Measurements from ENCODE around the gene PTTG1. TPM values are rescaled to one million over a fixed set of nuclear protein-coding genes. Genes with fewer than 3 reads are reported as not detected.

Gene PTTG1
- total and polyA plus RNA-seq, 9 of the 15 experiments (the other 6 are each of a cell fraction or from before 2014, with no cell fraction given): 193 to 1,088 (median 349) TPM

DNA sequence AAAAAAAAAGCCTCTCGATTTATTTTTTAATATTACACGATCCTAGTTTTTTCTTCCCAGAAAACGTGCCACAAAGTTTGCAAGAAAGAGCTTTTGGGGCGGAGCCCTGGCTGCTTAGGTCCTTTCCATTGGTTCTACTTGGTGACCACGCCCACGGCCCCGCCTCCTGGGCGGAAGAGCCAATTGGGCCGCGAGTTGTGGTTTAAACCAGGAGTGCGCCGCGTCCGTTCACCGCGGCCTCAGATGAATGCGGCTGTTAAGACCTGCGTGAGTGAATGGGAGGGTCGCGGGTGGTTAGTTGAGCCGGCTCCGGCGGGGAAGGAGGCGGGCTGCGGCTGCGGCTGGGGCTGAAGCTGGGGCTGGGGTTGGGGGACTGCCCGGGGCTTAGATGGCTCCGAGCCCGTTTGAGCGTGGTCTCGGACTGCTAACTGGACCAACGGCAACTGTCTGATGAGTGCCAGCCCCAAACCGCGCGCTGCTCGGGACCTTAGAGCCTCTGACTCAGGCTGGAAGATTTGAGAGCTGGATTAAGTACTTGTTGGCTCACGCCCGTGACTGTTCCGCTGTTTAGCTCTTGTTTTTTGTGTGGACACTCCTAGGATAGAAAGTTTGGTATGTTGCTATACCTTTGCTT is at the start of gene PTTG1 (continued):
- no peak for TF ChIP-seq MTA3 (IDR thresholded peaks at IDR 0.05; ENCODE audit: borderline replicate concordance)
- TF ChIP-seq, protein P1, sequence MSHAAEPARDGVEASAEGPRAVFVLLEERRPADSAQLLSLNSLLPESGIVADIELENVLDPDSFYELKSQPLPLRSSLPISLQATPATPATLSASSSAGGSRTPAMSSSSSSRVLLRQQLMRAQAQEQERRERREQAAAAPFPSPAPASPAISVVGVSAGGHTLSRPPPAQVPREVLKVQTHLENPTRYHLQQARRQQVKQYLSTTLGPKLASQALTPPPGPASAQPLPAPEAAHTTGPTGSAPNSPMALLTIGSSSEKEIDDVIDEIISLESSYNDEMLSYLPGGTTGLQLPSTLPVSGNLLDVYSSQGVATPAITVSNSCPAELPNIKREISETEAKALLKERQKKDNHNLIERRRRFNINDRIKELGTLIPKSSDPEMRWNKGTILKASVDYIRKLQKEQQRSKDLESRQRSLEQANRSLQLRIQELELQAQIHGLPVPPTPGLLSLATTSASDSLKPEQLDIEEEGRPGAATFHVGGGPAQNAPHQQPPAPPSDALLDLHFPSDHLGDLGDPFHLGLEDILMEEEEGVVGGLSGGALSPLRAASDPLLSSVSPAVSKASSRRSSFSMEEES (CRISPR knock-in tag; IDR thresholded peaks at IDR 0.05): no peak
- no peak for TF ChIP-seq BCL6 (CRISPR knock-in tag; IDR thresholded peaks at IDR 0.05)
- TF ChIP-seq, protein P2, sequence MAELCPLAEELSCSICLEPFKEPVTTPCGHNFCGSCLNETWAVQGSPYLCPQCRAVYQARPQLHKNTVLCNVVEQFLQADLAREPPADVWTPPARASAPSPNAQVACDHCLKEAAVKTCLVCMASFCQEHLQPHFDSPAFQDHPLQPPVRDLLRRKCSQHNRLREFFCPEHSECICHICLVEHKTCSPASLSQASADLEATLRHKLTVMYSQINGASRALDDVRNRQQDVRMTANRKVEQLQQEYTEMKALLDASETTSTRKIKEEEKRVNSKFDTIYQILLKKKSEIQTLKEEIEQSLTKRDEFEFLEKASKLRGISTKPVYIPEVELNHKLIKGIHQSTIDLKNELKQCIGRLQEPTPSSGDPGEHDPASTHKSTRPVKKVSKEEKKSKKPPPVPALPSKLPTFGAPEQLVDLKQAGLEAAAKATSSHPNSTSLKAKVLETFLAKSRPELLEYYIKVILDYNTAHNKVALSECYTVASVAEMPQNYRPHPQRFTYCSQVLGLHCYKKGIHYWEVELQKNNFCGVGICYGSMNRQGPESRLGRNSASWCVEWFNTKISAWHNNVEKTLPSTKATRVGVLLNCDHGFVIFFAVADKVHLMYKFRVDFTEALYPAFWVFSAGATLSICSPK (IDR thresholded peaks at IDR 0.05; ENCODE audit: borderline replicate concordance): no peak
- TF ChIP-seq, protein P3, sequence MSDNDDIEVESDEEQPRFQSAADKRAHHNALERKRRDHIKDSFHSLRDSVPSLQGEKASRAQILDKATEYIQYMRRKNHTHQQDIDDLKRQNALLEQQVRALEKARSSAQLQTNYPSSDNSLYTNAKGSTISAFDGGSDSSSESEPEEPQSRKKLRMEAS (CRISPR knock-in tag; IDR thresholded peaks at IDR 0.05): peak; percentile 49; the same call in 1 of the 2 replicates
- TF ChIP-seq, protein P4, sequence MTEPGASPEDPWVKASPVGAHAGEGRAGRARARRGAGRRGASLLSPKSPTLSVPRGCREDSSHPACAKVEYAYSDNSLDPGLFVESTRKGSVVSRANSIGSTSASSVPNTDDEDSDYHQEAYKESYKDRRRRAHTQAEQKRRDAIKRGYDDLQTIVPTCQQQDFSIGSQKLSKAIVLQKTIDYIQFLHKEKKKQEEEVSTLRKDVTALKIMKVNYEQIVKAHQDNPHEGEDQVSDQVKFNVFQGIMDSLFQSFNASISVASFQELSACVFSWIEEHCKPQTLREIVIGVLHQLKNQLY (CRISPR knock-in tag; conservative IDR thresholded peaks at IDR 0.05): no peak
- no peak for TF ChIP-seq ZKSCAN3 (CRISPR knock-in tag; IDR thresholded peaks at IDR 0.05)
- TF ChIP-seq DMBX1 (CRISPR knock-in tag; IDR thresholded peaks at IDR 0.05; ENCODE audit: borderline replicate concordance): no peak
- TF ChIP-seq, protein P5, sequence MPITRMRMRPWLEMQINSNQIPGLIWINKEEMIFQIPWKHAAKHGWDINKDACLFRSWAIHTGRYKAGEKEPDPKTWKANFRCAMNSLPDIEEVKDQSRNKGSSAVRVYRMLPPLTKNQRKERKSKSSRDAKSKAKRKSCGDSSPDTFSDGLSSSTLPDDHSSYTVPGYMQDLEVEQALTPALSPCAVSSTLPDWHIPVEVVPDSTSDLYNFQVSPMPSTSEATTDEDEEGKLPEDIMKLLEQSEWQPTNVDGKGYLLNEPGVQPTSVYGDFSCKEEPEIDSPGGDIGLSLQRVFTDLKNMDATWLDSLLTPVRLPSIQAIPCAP (CRISPR knock-in tag; IDR thresholded peaks at IDR 0.05; ENCODE audit: borderline replicate concordance): no peak
- TF ChIP-seq NR2C1 (IDR thresholded peaks at IDR 0.05): no peak
- no peak for TF ChIP-seq NR2C1 (tag; IDR thresholded peaks at IDR 0.05)
- peak; percentile 58 for TF ChIP-seq NFIC (IDR thresholded peaks at IDR 0.05)
- no peak for TF ChIP-seq HLTF (IDR thresholded peaks at IDR 0.05)
- TF ChIP-seq, protein P6, sequence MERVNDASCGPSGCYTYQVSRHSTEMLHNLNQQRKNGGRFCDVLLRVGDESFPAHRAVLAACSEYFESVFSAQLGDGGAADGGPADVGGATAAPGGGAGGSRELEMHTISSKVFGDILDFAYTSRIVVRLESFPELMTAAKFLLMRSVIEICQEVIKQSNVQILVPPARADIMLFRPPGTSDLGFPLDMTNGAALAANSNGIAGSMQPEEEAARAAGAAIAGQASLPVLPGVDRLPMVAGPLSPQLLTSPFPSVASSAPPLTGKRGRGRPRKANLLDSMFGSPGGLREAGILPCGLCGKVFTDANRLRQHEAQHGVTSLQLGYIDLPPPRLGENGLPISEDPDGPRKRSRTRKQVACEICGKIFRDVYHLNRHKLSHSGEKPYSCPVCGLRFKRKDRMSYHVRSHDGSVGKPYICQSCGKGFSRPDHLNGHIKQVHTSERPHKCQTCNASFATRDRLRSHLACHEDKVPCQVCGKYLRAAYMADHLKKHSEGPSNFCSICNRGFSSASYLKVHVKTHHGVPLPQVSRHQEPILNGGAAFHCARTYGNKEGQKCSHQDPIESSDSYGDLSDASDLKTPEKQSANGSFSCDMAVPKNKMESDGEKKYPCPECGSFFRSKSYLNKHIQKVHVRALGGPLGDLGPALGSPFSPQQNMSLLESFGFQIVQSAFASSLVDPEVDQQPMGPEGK (CRISPR knock-in tag; IDR thresholded peaks at IDR 0.05; ENCODE audit: borderline replicate concordance): no peak
- no peak for TF ChIP-seq ZNF212 (CRISPR knock-in tag; IDR thresholded peaks at IDR 0.05)
- TF ChIP-seq, protein P7, sequence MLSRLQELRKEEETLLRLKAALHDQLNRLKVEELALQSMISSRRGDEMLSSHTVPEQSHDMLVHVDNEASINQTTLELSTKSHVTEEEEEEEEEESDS (CRISPR knock-in tag; IDR thresholded peaks at IDR 0.05): no peak
- TF ChIP-seq L3MBTL2 (IDR thresholded peaks at IDR 0.05): 0 out of 2 replicates have a peak, but pooled peaks have one; percentile 44
- peak; percentile 93 for TF ChIP-seq POLR2AphosphoS5 (IDR thresholded peaks at IDR 0.05; ENCODE audit: control insufficient read depth, insufficient read depth, low read depth, low read length)
- TF ChIP-seq, protein P8, sequence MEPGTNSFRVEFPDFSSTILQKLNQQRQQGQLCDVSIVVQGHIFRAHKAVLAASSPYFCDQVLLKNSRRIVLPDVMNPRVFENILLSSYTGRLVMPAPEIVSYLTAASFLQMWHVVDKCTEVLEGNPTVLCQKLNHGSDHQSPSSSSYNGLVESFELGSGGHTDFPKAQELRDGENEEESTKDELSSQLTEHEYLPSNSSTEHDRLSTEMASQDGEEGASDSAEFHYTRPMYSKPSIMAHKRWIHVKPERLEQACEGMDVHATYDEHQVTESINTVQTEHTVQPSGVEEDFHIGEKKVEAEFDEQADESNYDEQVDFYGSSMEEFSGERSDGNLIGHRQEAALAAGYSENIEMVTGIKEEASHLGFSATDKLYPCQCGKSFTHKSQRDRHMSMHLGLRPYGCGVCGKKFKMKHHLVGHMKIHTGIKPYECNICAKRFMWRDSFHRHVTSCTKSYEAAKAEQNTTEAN (CRISPR knock-in tag; IDR thresholded peaks at IDR 0.05): no peak

Data from K562 (cell line).